ENCODE results near the gene ALOX5.

DNA sequence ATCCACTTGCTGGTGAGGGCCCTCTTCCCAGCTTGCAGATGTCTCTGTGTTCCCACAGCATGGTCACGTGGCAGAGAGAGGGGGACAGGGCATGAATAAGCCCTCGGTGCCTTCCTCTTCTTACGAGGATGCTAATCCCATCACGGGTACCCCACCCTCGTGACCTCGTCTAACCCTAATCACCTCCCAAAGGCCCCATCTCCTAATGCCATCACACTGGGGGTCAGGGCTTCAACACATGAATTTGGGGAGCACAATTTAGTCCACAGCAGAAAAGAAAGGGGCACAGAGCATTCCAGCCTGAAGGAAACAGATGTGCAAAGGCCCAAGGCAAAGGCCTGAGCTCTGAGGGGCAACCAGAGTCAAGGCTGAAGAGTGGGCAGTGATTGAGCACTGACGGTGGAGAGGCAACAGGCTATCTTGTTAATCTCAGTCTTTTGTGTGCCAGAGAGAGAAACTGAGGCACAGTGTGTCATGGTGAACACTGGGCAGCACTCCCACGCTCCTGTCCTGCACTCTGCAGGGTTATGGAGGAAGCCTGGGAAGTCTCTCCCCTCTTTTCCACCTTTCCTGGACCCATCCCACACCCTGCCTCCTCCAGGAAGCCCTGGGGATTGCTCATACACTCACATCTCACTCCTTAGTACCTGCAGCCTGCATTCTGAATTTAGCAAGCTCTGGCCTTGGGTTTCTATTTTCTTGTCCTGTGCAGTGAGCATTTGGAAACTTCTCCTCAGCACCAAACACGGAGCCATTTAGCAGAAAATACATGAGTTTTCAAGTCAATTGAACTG, 49.0 kb downstream of the ALOX5 start:
- TF ChIP-seq, protein P1, sequence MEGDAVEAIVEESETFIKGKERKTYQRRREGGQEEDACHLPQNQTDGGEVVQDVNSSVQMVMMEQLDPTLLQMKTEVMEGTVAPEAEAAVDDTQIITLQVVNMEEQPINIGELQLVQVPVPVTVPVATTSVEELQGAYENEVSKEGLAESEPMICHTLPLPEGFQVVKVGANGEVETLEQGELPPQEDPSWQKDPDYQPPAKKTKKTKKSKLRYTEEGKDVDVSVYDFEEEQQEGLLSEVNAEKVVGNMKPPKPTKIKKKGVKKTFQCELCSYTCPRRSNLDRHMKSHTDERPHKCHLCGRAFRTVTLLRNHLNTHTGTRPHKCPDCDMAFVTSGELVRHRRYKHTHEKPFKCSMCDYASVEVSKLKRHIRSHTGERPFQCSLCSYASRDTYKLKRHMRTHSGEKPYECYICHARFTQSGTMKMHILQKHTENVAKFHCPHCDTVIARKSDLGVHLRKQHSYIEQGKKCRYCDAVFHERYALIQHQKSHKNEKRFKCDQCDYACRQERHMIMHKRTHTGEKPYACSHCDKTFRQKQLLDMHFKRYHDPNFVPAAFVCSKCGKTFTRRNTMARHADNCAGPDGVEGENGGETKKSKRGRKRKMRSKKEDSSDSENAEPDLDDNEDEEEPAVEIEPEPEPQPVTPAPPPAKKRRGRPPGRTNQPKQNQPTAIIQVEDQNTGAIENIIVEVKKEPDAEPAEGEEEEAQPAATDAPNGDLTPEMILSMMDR (IDR thresholded peaks at IDR 0.05; ENCODE audit: insufficient read depth, low read length): no peak
- no peak for TF ChIP-seq POLR2AphosphoS5 (IDR thresholded peaks at IDR 0.05; ENCODE audit: low read depth)
